PFSK-1 (cell line): Measurements from ENCODE around the gene ITGA11.

Source experiments
- FOXP2 ChIP-seq: optimal IDR thresholded peaks from 2 replicates; pipeline ENCODE3; 2011; ENCODE audit warnings: borderline replicate concordance, control low read depth, inconsistent platforms; ENCODE audit not compliant: insufficient read depth; ENCODE audit errors: extremely low read length, extremely low read depth
- POLR2AphosphoS5 ChIP-seq: IDR thresholded peaks from 2 replicates; pipeline ENCODE4 v1.6.1; 2012; ENCODE audit warnings: low read depth, mild to moderate bottlenecking, control low read depth, low read length, moderate library complexity
- SIN3A ChIP-seq: IDR thresholded peaks from 2 replicates; pipeline ENCODE4 v1.6.1; 2012; ENCODE audit warnings: mild to moderate bottlenecking, low read length, moderate library complexity, borderline replicate concordance; ENCODE audit not compliant: insufficient read depth
- TAF1 ChIP-seq: IDR thresholded peaks from 2 replicates; pipeline ENCODE4 v1.6.1; 2012; ENCODE audit warnings: low read length, control low read depth, borderline replicate concordance; ENCODE audit not compliant: insufficient read depth
- TF ChIP-seq, protein P1 (sequence below), 2 experiments: IDR thresholded peaks; 2 replicates each; pipeline versions ENCODE4 v1.6.1 to v1.8.0; 2011 to 2012; ENCODE audit warnings: low read depth in 2 of 2, low read length in 2 of 2, control low read depth in 1 of 2, inconsistent platforms in 1 of 2, mild to moderate bottlenecking in 1 of 2, moderate library complexity in 1 of 2; ENCODE audit not compliant: insufficient read depth in 1 of 2

Gene ITGA11

DNA sequence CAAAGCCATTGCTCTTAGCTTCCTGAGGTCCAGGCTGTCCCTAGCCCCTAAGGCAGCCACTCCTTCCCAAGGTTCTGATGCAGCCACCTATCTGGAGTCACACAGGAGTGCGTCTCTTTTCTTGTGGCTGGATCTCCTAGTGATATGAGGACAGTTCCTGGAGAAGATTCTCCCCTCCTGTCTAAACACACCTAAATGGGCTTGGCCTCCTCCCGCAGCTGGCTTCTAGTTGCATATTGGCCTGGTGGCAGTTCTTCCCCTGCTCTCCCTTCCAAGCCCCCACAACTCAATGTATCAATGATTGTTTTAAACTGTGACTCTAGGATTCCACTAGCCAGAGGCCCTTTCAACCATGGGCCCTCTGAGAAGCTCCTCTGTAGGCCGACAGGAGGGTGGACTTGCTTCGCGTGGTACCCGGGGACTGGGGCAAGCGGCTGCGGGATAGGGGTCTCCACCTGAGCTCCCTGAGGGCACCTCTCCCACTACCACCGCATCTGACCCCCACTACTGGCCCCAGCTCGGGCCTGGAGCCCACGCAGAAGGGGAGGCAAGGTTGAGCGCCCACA, 1.4 kb downstream of the ITGA11 start:
- no peak for TF ChIP-seq TAF1
- TF ChIP-seq POLR2AphosphoS5 = no peak
- TF ChIP-seq FOXP2 = no peak
- TF ChIP-seq, protein P1, sequence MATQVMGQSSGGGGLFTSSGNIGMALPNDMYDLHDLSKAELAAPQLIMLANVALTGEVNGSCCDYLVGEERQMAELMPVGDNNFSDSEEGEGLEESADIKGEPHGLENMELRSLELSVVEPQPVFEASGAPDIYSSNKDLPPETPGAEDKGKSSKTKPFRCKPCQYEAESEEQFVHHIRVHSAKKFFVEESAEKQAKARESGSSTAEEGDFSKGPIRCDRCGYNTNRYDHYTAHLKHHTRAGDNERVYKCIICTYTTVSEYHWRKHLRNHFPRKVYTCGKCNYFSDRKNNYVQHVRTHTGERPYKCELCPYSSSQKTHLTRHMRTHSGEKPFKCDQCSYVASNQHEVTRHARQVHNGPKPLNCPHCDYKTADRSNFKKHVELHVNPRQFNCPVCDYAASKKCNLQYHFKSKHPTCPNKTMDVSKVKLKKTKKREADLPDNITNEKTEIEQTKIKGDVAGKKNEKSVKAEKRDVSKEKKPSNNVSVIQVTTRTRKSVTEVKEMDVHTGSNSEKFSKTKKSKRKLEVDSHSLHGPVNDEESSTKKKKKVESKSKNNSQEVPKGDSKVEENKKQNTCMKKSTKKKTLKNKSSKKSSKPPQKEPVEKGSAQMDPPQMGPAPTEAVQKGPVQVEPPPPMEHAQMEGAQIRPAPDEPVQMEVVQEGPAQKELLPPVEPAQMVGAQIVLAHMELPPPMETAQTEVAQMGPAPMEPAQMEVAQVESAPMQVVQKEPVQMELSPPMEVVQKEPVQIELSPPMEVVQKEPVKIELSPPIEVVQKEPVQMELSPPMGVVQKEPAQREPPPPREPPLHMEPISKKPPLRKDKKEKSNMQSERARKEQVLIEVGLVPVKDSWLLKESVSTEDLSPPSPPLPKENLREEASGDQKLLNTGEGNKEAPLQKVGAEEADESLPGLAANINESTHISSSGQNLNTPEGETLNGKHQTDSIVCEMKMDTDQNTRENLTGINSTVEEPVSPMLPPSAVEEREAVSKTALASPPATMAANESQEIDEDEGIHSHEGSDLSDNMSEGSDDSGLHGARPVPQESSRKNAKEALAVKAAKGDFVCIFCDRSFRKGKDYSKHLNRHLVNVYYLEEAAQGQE (IDR thresholded peaks at IDR 0.05; ENCODE audit: insufficient read depth in 1 of 2, low read depth in 2 of 2, low read length in 2 of 2) = no peak

DNA sequence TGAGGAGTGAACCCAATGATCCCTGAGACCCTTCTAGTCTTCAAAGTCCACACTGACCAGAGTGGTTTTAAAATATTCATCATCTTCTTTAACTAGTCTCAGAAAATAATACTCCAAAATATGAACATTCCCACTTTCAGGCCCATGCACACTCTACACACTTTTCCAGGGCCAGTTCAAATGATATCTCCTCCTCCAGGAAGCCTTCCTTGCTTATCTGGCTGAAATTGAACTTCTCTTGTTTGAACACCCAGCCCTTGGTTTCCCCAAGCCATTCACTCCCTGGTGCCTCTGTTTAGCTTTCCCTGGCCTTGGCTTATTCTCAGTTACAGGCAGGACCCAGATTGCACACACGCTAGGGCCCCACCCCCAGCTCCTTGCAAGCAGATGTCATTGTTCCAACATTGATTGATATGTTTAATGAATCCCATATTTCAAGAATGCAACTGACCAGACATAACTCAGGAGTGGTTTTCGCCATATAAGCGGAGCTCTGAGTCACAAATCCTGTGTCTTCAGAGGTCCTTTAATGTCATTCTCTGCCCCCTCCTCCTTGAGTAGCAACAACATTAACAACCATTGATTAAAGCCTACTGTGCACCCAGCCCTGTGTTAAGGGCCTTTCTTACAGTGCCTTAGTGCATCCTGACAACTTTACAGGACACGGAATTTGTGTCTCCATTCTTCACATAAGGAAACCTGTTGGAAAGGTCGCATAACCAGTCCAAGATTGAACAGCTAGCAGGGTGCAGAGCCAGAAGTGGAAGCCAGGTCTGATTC, 2.1 kb downstream of the ITGA11 start:
- TF ChIP-seq FOXP2 (no peak), TAF1 (no peak), POLR2AphosphoS5 (no peak), SIN3A (no peak)
- TF ChIP-seq, protein P1 (IDR thresholded peaks at IDR 0.05; ENCODE audit: insufficient read depth in 1 of 2, low read depth in 2 of 2, low read length in 2 of 2) = no peak

DNA sequence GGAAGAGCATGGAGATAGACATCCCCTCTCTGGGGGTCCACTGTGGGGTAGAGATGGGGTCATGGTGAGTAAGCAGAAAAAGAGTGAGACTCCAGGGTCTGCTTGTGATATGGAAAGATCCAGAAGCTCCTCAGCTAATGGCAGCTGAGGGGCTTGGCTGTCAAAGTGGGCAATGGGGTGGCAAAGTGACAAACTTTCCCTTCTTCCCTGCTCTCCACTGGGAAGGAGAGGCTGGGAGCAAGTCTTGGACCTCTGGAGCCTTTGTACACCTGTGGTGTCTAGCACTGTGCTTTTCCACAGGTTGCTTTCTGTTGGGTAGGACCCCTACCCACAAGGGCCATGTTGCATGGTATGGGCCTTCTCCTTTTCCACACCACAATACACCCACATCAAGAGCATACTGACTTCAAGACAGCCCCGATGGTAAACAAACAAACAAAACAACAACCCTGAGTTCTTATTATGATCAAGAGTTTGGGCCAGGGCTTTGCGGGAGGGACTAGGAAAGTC, 3.5 kb downstream of the ITGA11 start:
- TF ChIP-seq FOXP2 (no peak), TAF1 (no peak), POLR2AphosphoS5 (no peak), SIN3A (no peak)
- TF ChIP-seq, protein P1 (IDR thresholded peaks at IDR 0.05; ENCODE audit: insufficient read depth in 1 of 2, low read depth in 2 of 2, low read length in 2 of 2) = no peak

DNA sequence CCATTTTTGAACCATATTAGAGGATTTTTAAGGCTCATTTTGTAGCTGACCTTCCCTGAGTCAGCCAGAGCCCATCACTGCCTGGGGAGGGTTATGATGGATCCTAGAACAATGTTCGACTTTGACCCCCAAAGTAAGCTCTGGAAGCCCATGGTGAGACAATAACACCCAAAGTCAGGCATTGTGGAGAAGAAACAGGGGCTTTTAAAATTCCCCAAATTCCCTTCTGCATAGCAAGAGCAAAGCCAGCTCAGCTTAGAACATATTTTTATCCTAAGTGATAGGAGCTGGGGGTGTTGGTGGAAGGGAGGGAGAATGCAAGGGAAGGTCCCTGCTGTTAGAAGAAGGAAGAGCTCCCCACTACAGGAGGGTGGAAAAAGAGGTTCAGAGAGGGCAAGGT, 4.0 kb downstream of the ITGA11 start:
- TF ChIP-seq, protein P1 (IDR thresholded peaks at IDR 0.05; ENCODE audit: insufficient read depth in 1 of 2, low read depth in 2 of 2, low read length in 2 of 2) = no peak
- TF ChIP-seq POLR2AphosphoS5 (no peak), FOXP2 (no peak), TAF1 (no peak), SIN3A (no peak)
